Uterus (tissue), 2 donors: Measurements from ENCODE around the gene MXD3.

Source experiments
- POLR2A ChIP-seq, 2 donors: fragments of 450-650 bp; IDR thresholded peaks; one replicate each; pipeline ENCODE4 v1.6.1; 2016; ENCODE audit warnings: antibody characterized with exemption in 2 of 2, mild to moderate bottlenecking in 1 of 2, moderate library complexity in 1 of 2
- TF ChIP-seq, protein P1 (sequence below), 4 experiments: fragments of 200-600 bp in 2 of 4; fragments of 450-650 bp in 2 of 4; sonication (generic) in 2 of 4; IDR thresholded peaks; one replicate each; pipeline ENCODE4 v1.5.1; 2016 to 2019; ENCODE audit warnings: antibody characterized with exemption in 4 of 4, mild to moderate bottlenecking in 2 of 4, moderate library complexity in 1 of 4

DNA sequence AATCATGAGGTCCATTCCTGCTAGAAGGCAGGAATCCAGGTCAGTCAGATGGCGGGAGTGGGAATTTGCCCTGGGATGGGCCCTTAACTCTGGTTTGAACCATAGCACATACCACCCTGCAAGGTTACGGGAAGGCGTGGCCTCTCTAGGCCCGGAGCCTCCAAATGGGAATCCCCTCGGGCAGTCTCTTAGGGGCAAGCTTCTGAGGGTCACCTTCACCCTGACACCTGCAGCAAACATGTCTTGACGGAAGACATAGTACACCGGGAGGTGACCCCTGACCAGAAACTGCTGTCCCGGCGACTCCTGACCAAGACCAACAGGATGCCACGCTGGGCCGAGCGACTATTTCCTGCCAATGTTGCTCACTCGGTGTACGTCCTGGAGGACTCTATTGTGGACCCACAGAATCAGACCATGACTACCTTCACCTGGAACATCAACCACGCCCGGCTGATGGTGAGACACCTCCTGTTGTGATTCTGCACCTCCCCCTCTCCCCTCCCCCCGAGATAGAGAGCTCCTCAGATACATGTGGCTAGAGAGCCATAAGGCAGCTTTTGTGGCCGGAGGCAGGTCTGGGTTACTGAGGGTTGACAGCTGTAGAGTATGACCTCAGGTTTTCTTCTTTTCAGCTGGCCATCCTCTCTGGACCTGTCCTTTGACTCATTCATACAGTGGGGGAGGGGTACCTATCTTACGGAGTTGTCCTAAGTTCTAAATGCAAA is 7.1 kb downstream of the MXD3 start:
- TF ChIP-seq, protein P1, sequence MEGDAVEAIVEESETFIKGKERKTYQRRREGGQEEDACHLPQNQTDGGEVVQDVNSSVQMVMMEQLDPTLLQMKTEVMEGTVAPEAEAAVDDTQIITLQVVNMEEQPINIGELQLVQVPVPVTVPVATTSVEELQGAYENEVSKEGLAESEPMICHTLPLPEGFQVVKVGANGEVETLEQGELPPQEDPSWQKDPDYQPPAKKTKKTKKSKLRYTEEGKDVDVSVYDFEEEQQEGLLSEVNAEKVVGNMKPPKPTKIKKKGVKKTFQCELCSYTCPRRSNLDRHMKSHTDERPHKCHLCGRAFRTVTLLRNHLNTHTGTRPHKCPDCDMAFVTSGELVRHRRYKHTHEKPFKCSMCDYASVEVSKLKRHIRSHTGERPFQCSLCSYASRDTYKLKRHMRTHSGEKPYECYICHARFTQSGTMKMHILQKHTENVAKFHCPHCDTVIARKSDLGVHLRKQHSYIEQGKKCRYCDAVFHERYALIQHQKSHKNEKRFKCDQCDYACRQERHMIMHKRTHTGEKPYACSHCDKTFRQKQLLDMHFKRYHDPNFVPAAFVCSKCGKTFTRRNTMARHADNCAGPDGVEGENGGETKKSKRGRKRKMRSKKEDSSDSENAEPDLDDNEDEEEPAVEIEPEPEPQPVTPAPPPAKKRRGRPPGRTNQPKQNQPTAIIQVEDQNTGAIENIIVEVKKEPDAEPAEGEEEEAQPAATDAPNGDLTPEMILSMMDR (IDR thresholded peaks at IDR 0.05), result no peak
- TF ChIP-seq POLR2A (IDR thresholded peaks at IDR 0.05), result no peak
